Kidney epithelial cell (primary cell): ENCODE data around the gene CENPVL2. TPM values are rescaled to one million over a fixed set of nuclear protein-coding genes. Genes with fewer than 3 reads are reported as not detected.
"Not testable (repeated sequence)": the region's sequence is repeated elsewhere in the genome, so short reads cannot be mapped to it uniquely, and the experiment has no call there.

Experiments
- DNase-seq: peaks from one replicate; pipeline ENCODE4 v3.0.0-alpha.2; 2010; ENCODE audit warnings: low read depth
- H3K27me3 ChIP-seq: 2 replicates; pipeline ENCODE4 v1.6.0; 2011; ENCODE audit warnings: low read length; ENCODE audit not compliant: control insufficient read depth, insufficient read depth
- H3K36me3 ChIP-seq: 2 replicates; pipeline ENCODE4 v1.5.1; 2011; ENCODE audit warnings: low read length; ENCODE audit not compliant: control insufficient read depth, insufficient read depth
- H3K4me3 ChIP-seq: 2 replicates; pipeline ENCODE4 v1.5.1; 2011; ENCODE audit warnings: low read depth, mild to moderate bottlenecking, control low read depth, low read length
- CTCF ChIP-seq: IDR thresholded peaks from 2 replicates; pipeline ENCODE4 v1.5.1; 2011; ENCODE audit warnings: mild to moderate bottlenecking, moderate library complexity, low read length, control low read depth, inconsistent platforms; ENCODE audit not compliant: insufficient read depth, poor library complexity, severe bottlenecking
- total RNA-seq: library from RNA; depleted of rRNA; stranded (reverse); fragments of >200 nt; gene quantifications from 2 replicates; pipeline ENCODE4 v1.2.3, GENCODE V29; 2015

Gene CENPVL2
- 0.96 TPM in 1 of 2 replicates, not detected in the other for total RNA-seq

- not testable (repeated sequence) for DNase-seq, H3K36me3 ChIP-seq, H3K4me3 ChIP-seq, H3K27me3 ChIP-seq
These were observed at the start of gene CENPVL2 for GRCh38 chrX:51682720-51683062. CENPVL2 (minus strand) TSS chrX:51682831; CDS start chrX:51682831, 0 bp downstream.

- Histone ChIP-seq H3K36me3 (no peaks in the 10 kb centered on the region), H3K4me3 (no peak overlapping the region), H3K27me3 (no peaks in the 10 kb centered on the region)
- TF ChIP-seq CTCF, result no peak
- no peak for DNase-seq
These were observed 45.6 kb upstream of the CENPVL2 start for GRCh38 chrX:51728202-51728601.

- not testable (repeated sequence) for H3K27me3 ChIP-seq, DNase-seq, H3K36me3 ChIP-seq, H3K4me3 ChIP-seq
These were observed 30.5 kb upstream of the CENPVL2 start for GRCh38 chrX:51712943-51713647.

- not testable (repeated sequence) for H3K4me3 ChIP-seq, DNase-seq, H3K27me3 ChIP-seq, H3K36me3 ChIP-seq
These were observed 27.9 kb upstream of the CENPVL2 start, which contains the start of gene CENPVL1 for GRCh38 chrX:51710277-51711164. CENPVL1 (plus strand) TSS chrX:51710512; CDS start chrX:51710512, 0 bp downstream.

- Histone ChIP-seq H3K27me3 (no peaks in the 10 kb centered on the region), H3K36me3 (no peaks in the 10 kb centered on the region), H3K4me3 (no peak overlapping the region)
- no peak for DNase-seq
- TF ChIP-seq CTCF, result no peak
These were observed 14.8 kb upstream of the CENPVL2 start for GRCh38 chrX:51697397-51697796.

- TF ChIP-seq CTCF, result no peak
- DNase-seq, result no peak
- no peak overlapping the region for H3K4me3 ChIP-seq
- H3K27me3 ChIP-seq, result no peaks in the 10 kb centered on the region
- no peaks in the 10 kb centered on the region for H3K36me3 ChIP-seq
These were observed 11.6 kb upstream of the CENPVL2 start for GRCh38 chrX:51694254-51694653.

GRCh38 chrX:51681808-51682719, 567 bp downstream of the CENPVL2 start:
- DNase-seq, H3K27me3 ChIP-seq, H3K36me3 ChIP-seq, H3K4me3 ChIP-seq: not testable (repeated sequence)

- not testable (repeated sequence) for H3K36me3 ChIP-seq, H3K4me3 ChIP-seq, H3K27me3 ChIP-seq, DNase-seq
These were observed 2.8 kb downstream of the CENPVL2 start for GRCh38 chrX:51679689-51680433.
